Measurements from ENCODE around the gene DARS1. TPM values are rescaled to one million over a fixed set of nuclear protein-coding genes. Genes with fewer than 3 reads are reported as not detected.

DARS1 gene
- total RNA-seq, 1 experiment from 2014 or later, result 85.3 TPM

GRCh38 chr2:136029149-136029548 lies 43.7 kb upstream of the DARS1 start:
- BruUV-seq (replicated peaks), result no TSS peak

GRCh38 chr2:136028001-136028400 lies 42.6 kb upstream of the DARS1 start:
- Histone ChIP-seq H3K4me1 (ENCODE audit: control insufficient read depth, insufficient read depth, low read length) (no peaks in the 10 kb centered on the region), H3K4me3 (ENCODE audit: low read depth in 2 of 2, low read length in 2 of 2) (no peak overlapping the region), H3K36me3 (ENCODE audit: control insufficient read depth, insufficient read depth, low read length) (no peaks in the 10 kb centered on the region), H3K9me3 (ENCODE audit: control insufficient read depth, insufficient read depth, low read depth, low read length) (no peaks in the 10 kb centered on the region), H3K27ac (ENCODE audit: low read length) (no peak overlapping the region), H3K27me3 (ENCODE audit: control insufficient read depth, insufficient read depth, low read length) (peaks cover 8% of the 10 kb centered on the region; the same call in 1 of the 2 replicates)
- TF ChIP-seq REST (IDR thresholded peaks at IDR 0.05; ENCODE audit: insufficient read depth in 1 of 2, low read depth in 2 of 2, low read length in 1 of 2), result no peak
- no peak for TF ChIP-seq TCF7L2 (IDR thresholded peaks at IDR 0.05; ENCODE audit: low read depth, low read length)
- no peak for TF ChIP-seq CTCF (IDR thresholded peaks at IDR 0.05)
- TF ChIP-seq SIN3A (IDR thresholded peaks at IDR 0.05; ENCODE audit: borderline replicate concordance, insufficient read depth, low read depth, low read length), result no peak
- no peak for TF ChIP-seq POLR2AphosphoS5 (IDR thresholded peaks at IDR 0.05; ENCODE audit: low read depth, low read length)
- no TSS peak for BruUV-seq (replicated peaks)
- no peak for ATAC-seq
- no peak for DNase-seq (ENCODE audit: low read depth, low spot score)
- in situ Hi-C loops (cut with HindIII; ENCODE audit: low pct_unique_long_range_greater_than_20kb, low sequenced_read_pairs) (no loop called here), intact Hi-C loops (cut with micrococcal nuclease; ENCODE audit: unreplicated experiment) (no loop called here)
- ChIA-PET POLR2A (interaction anchor here (0.6 kb wide), 1 partner anchor 305 kb away, joined by 4 read pairs; no protein-coding TSS in a partner anchor), CTCF (interaction anchor here (0.7 kb wide), 1 partner anchor 69 kb away, joined by 4 read pairs; no protein-coding TSS in a partner anchor)

More at GRCh38 chr2:136029149-136029548, 43.7 kb upstream of the DARS1 start:
- ATAC-seq (no peak), DNase-seq (ENCODE audit: low read depth, low spot score) (no peak)
- POLR2A ChIA-PET, result no interaction called here
- intact Hi-C loops (cut with micrococcal nuclease; ENCODE audit: unreplicated experiment), result no loop called here
- CTCF ChIA-PET, result no interaction called here
- H3K36me3 ChIP-seq (ENCODE audit: control insufficient read depth, insufficient read depth, low read length), result no peaks in the 10 kb centered on the region
- H3K27ac ChIP-seq (ENCODE audit: low read length), result no peak overlapping the region
- TF ChIP-seq CTCF (IDR thresholded peaks at IDR 0.05) (no peak), POLR2AphosphoS5 (IDR thresholded peaks at IDR 0.05; ENCODE audit: low read depth, low read length) (no peak), REST (IDR thresholded peaks at IDR 0.05; ENCODE audit: insufficient read depth in 1 of 2, low read depth in 2 of 2, low read length in 1 of 2) (no peak), SIN3A (IDR thresholded peaks at IDR 0.05; ENCODE audit: borderline replicate concordance, insufficient read depth, low read depth, low read length) (no peak), TCF7L2 (IDR thresholded peaks at IDR 0.05; ENCODE audit: low read depth, low read length) (no peak)
- H3K4me3 ChIP-seq (ENCODE audit: low read depth in 2 of 2, low read length in 2 of 2), result no peak overlapping the region
- in situ Hi-C loops (cut with HindIII; ENCODE audit: low pct_unique_long_range_greater_than_20kb, low sequenced_read_pairs), result no loop called here
- no peaks in the 10 kb centered on the region for H3K4me1 ChIP-seq (ENCODE audit: control insufficient read depth, insufficient read depth, low read length)
- peaks cover 10% of the 10 kb centered on the region for H3K27me3 ChIP-seq (ENCODE audit: control insufficient read depth, insufficient read depth, low read length)
- no peaks in the 10 kb centered on the region for H3K9me3 ChIP-seq (ENCODE audit: control insufficient read depth, insufficient read depth, low read depth, low read length)
